ENCODE data around the gene ZNF777. TPM values are rescaled to one million over a fixed set of nuclear protein-coding genes. Genes with fewer than 3 reads are reported as not detected.
A peak's percentile ranks its signal among the peaks of the same experiment; 100 is the strongest.

Gene ZNF777
- total and polyA plus RNA-seq, 9 of the 15 experiments (the other 6 are each of a cell fraction or from before 2014, with no cell fraction given), result 0.11 to 32.6 (median 9.0) TPM

DNA sequence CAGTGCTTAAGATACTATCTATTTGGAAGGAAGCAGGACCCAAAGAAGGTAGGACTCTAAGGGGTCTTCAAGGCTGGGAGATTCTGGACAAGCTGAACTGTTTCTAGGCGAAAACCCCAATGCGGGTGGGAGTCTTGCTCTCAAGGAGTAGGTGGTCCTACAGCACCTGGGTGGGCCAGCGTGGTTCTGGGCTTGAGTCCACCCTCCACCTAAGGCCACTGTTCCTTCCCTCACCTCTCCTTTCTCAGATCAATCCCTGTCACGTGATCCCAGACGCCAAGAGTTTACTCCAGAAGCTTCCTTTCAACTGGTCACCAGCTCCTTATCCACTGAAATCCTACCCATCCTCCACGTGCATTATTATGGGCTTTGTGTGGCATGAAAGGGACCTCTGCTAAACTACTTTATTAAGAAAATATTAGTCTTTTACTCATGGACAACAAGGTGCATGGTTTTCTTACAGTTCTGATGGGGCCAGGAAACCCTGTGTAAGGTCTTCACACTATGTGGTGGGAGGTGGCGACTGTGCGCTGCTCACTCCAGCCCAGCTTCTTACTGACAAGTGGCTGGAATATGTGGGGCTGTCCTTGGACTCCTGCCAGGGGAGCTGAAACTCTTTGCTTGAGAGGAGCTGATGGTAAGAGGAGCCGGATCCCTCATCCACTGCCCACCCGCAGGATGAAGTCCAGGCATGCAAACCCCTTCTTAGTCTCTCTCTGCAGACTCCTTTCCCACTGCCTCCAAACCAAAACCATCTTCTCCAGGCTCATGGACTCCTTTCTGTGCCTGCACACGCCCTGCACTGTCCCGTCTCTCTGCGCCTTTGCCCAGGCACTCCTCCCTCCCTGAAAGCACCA is 35.2 kb upstream of the ZNF777 start (continued):
- TF ChIP-seq, protein P1, sequence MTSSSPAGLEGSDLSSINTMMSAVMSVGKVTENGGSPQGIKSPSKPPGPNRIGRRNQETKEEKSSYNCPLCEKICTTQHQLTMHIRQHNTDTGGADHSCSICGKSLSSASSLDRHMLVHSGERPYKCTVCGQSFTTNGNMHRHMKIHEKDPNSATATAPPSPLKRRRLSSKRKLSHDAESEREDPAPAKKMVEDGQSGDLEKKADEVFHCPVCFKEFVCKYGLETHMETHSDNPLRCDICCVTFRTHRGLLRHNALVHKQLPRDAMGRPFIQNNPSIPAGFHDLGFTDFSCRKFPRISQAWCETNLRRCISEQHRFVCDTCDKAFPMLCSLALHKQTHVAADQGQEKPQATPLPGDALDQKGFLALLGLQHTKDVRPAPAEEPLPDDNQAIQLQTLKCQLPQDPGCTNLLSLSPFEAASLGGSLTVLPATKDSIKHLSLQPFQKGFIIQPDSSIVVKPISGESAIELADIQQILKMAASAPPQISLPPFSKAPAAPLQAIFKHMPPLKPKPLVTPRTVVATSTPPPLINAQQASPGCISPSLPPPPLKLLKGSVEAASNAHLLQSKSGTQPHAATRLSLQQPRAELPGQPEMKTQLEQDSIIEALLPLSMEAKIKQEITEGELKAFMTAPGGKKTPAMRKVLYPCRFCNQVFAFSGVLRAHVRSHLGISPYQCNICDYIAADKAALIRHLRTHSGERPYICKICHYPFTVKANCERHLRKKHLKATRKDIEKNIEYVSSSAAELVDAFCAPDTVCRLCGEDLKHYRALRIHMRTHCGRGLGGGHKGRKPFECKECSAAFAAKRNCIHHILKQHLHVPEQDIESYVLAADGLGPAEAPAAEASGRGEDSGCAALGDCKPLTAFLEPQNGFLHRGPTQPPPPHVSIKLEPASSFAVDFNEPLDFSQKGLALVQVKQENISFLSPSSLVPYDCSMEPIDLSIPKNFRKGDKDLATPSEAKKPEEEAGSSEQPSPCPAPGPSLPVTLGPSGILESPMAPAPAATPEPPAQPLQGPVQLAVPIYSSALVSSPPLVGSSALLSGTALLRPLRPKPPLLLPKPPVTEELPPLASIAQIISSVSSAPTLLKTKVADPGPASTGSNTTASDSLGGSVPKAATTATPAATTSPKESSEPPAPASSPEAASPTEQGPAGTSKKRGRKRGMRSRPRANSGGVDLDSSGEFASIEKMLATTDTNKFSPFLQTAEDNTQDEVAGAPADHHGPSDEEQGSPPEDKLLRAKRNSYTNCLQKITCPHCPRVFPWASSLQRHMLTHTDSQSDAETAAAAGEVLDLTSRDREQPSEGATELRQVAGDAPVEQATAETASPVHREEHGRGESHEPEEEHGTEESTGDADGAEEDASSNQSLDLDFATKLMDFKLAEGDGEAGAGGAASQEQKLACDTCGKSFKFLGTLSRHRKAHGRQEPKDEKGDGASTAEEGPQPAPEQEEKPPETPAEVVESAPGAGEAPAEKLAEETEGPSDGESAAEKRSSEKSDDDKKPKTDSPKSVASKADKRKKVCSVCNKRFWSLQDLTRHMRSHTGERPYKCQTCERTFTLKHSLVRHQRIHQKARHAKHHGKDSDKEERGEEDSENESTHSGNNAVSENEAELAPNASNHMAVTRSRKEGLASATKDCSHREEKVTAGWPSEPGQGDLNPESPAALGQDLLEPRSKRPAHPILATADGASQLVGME (CRISPR knock-in tag; IDR thresholded peaks at IDR 0.05), result no peak
- no peak for TF ChIP-seq PHB (CRISPR knock-in tag; IDR thresholded peaks at IDR 0.05)
- no peak for TF ChIP-seq PTBP1 (IDR thresholded peaks at IDR 0.05; ENCODE audit: low read depth, low read length)
- TF ChIP-seq, protein P2, sequence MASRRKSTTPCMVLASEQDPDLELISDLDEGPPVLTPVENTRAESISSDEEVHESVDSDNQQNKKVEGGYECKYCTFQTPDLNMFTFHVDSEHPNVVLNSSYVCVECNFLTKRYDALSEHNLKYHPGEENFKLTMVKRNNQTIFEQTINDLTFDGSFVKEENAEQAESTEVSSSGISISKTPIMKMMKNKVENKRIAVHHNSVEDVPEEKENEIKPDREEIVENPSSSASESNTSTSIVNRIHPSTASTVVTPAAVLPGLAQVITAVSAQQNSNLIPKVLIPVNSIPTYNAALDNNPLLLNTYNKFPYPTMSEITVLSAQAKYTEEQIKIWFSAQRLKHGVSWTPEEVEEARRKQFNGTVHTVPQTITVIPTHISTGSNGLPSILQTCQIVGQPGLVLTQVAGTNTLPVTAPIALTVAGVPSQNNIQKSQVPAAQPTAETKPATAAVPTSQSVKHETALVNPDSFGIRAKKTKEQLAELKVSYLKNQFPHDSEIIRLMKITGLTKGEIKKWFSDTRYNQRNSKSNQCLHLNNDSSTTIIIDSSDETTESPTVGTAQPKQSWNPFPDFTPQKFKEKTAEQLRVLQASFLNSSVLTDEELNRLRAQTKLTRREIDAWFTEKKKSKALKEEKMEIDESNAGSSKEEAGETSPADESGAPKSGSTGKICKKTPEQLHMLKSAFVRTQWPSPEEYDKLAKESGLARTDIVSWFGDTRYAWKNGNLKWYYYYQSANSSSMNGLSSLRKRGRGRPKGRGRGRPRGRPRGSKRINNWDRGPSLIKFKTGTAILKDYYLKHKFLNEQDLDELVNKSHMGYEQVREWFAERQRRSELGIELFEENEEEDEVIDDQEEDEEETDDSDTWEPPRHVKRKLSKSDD (conservative IDR thresholded peaks at IDR 0.05; ENCODE audit: low read length), result no peak
- TF ChIP-seq, protein P3, sequence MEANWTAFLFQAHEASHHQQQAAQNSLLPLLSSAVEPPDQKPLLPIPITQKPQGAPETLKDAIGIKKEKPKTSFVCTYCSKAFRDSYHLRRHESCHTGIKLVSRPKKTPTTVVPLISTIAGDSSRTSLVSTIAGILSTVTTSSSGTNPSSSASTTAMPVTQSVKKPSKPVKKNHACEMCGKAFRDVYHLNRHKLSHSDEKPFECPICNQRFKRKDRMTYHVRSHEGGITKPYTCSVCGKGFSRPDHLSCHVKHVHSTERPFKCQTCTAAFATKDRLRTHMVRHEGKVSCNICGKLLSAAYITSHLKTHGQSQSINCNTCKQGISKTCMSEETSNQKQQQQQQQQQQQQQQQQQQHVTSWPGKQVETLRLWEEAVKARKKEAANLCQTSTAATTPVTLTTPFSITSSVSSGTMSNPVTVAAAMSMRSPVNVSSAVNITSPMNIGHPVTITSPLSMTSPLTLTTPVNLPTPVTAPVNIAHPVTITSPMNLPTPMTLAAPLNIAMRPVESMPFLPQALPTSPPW (CRISPR knock-in tag; IDR thresholded peaks at IDR 0.05), result no peak
- no peak; the same call in none of the 2 replicates for TF ChIP-seq RBFOX2 (IDR thresholded peaks at IDR 0.05; ENCODE audit: low read depth, low read length)
- no peak for TF ChIP-seq FOSL1 (tag; conservative IDR thresholded peaks at IDR 0.05)
- peak; percentile 95 for TF ChIP-seq NFIC (IDR thresholded peaks at IDR 0.05)
- TF ChIP-seq ZNF217 (CRISPR knock-in tag; IDR thresholded peaks at IDR 0.05), result no peak
- TF ChIP-seq, protein P4, sequence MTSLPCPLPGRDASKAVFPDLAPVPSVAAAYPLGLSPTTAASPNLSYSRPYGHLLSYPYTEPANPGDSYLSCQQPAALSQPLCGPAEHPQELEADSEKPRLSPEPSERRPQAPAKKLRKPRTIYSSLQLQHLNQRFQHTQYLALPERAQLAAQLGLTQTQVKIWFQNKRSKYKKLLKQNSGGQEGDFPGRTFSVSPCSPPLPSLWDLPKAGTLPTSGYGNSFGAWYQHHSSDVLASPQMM (CRISPR knock-in tag; IDR thresholded peaks at IDR 0.05), result no peak
- TF ChIP-seq FOXA1 (IDR thresholded peaks at IDR 0.05; ENCODE audit: borderline replicate concordance), result no peak
- TF ChIP-seq, protein P5, sequence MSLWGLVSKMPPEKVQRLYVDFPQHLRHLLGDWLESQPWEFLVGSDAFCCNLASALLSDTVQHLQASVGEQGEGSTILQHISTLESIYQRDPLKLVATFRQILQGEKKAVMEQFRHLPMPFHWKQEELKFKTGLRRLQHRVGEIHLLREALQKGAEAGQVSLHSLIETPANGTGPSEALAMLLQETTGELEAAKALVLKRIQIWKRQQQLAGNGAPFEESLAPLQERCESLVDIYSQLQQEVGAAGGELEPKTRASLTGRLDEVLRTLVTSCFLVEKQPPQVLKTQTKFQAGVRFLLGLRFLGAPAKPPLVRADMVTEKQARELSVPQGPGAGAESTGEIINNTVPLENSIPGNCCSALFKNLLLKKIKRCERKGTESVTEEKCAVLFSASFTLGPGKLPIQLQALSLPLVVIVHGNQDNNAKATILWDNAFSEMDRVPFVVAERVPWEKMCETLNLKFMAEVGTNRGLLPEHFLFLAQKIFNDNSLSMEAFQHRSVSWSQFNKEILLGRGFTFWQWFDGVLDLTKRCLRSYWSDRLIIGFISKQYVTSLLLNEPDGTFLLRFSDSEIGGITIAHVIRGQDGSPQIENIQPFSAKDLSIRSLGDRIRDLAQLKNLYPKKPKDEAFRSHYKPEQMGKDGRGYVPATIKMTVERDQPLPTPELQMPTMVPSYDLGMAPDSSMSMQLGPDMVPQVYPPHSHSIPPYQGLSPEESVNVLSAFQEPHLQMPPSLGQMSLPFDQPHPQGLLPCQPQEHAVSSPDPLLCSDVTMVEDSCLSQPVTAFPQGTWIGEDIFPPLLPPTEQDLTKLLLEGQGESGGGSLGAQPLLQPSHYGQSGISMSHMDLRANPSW (CRISPR knock-in tag; IDR thresholded peaks at IDR 0.05), result no peak
- TF ChIP-seq EZH2 (IDR thresholded peaks at IDR 0.05; ENCODE audit: borderline replicate concordance, low read depth, low read length), result no peak
- TF ChIP-seq SPI1 (IDR thresholded peaks at IDR 0.05; ENCODE audit: borderline replicate concordance, low read depth, low read length), result no peak

Measured in K562 (cell line).